Cardiac muscle cell (in vitro differentiated cells and primary cell): ENCODE measurements around the gene SPNS1. TPM values are rescaled to one million over a fixed set of nuclear protein-coding genes. Genes with fewer than 3 reads are reported as not detected.

Experiments used
- DNase-seq, 2 donors: peaks; one replicate each; pipeline versions ENCODE4 v3.0.0 to v3.0.0-alpha.2; 2010 to 2017; ENCODE audit warnings: low read depth in 1 of 2, low spot score in 1 of 2
- H3K27ac ChIP-seq: fragments of 200-600 bp; sonication (generic); 2 replicates; pipeline ENCODE4 v1.5.1; 2016
- H3K27me3 ChIP-seq: fragments of 200-600 bp; sonication (generic); 2 replicates; pipeline ENCODE4 v1.6.0; 2016; ENCODE audit warnings: control low read depth
- H3K36me3 ChIP-seq: fragments of 200-600 bp; sonication (generic); 2 replicates; pipeline ENCODE4 v1.5.1; 2016; ENCODE audit warnings: control low read depth
- H3K4me1 ChIP-seq: fragments of 200-600 bp; sonication (generic); 2 replicates; pipeline ENCODE4 v1.8.1; 2017; ENCODE audit warnings: low read depth, mild to moderate bottlenecking, mixed run types
- H3K4me3 ChIP-seq: fragments of 200-600 bp; sonication (generic); 2 replicates; pipeline ENCODE4 v1.5.1; 2016; ENCODE audit warnings: mild to moderate bottlenecking
- H3K9me3 ChIP-seq: fragments of 200-600 bp; sonication (generic); 2 replicates; pipeline ENCODE4 v1.5.1; 2017; ENCODE audit warnings: low read depth, mild to moderate bottlenecking, control low read depth
- CTCF ChIP-seq: IDR thresholded peaks from 2 replicates; pipeline ENCODE4 v1.5.1; 2012; ENCODE audit warnings: low read depth, mild to moderate bottlenecking, low read length
- polyA plus RNA-seq: library from polyadenylated mRNA; unstranded; fragments of >200 nt; fragmentation: Nextera tagmentation; extraction: Ambion mirVana; gene quantifications from 2 replicates; pipeline ENCODE4 v1.2.1, GENCODE V29; 2016
- total RNA-seq: library from RNA; depleted of rRNA; stranded (reverse); fragments of >200 nt; gene quantifications from 2 replicates; pipeline ENCODE4 v1.2.3, GENCODE V29; 2016

Gene SPNS1
- total and polyA plus RNA-seq, 2 experiments from 2014 or later: 54.4 to 98.9 TPM

GRCh38 chr16:28931801-28932225 is 42.8 kb upstream of the SPNS1 start, which contains the start of gene CD19:
Gene CD19 (plus strand): TSS chr16:28931971. CDS start chr16:28932001, 30 bp downstream.
- Histone ChIP-seq H3K4me1 (peaks cover 6% of the 10 kb centered on the region), H3K27ac (peak within 1 kb of the TSS; percentile 17), H3K9me3 (no peaks in the 10 kb centered on the region), H3K4me3 (no peak within 1 kb of the TSS), H3K36me3 (no peaks in the 10 kb centered on the region), H3K27me3 (no peaks in the 10 kb centered on the region)
- DNase-seq: no peak
- TF ChIP-seq CTCF: no peak

GRCh38 chr16:28932339-28933141 is 42.0 kb upstream of the SPNS1 start:
- no peak for TF ChIP-seq CTCF
- Histone ChIP-seq H3K4me3 (no peak overlapping the region), H3K36me3 (no peaks in the 10 kb centered on the region), H3K27me3 (no peaks in the 10 kb centered on the region), H3K9me3 (no peaks in the 10 kb centered on the region), H3K27ac (no peak overlapping the region), H3K4me1 (peaks cover 5% of the 10 kb centered on the region)
- no peak for DNase-seq

GRCh38 chr16:28933171-28933570 is 41.4 kb upstream of the SPNS1 start:
- no peak for TF ChIP-seq CTCF
- no peaks in the 10 kb centered on the region for H3K4me1 ChIP-seq
- H3K36me3 ChIP-seq: no peaks in the 10 kb centered on the region
- DNase-seq: no peak
- no peak overlapping the region for H3K4me3 ChIP-seq
- H3K9me3 ChIP-seq: no peaks in the 10 kb centered on the region
- no peaks in the 10 kb centered on the region for H3K27me3 ChIP-seq
- H3K27ac ChIP-seq: no peak overlapping the region

GRCh38 chr16:28935346-28935745 is 39.2 kb upstream of the SPNS1 start:
- H3K9me3 ChIP-seq: no peaks in the 10 kb centered on the region
- TF ChIP-seq CTCF: no peak
- no peaks in the 10 kb centered on the region for H3K36me3 ChIP-seq
- H3K4me3 ChIP-seq: no peak overlapping the region
- H3K27ac ChIP-seq: no peak overlapping the region
- no peaks in the 10 kb centered on the region for H3K27me3 ChIP-seq
- DNase-seq: no peak
- H3K4me1 ChIP-seq: no peaks in the 10 kb centered on the region

GRCh38 chr16:28935924-28936783 is 38.4 kb upstream of the SPNS1 start:
- no peak for TF ChIP-seq CTCF
- Histone ChIP-seq H3K27ac (no peak overlapping the region), H3K27me3 (no peaks in the 10 kb centered on the region), H3K4me1 (no peaks in the 10 kb centered on the region), H3K4me3 (no peak overlapping the region), H3K9me3 (no peaks in the 10 kb centered on the region), H3K36me3 (no peaks in the 10 kb centered on the region)
- DNase-seq: peak; percentile 59 to 87
